GM23248 (cell line): Measurements from ENCODE around the gene UBN2.

ENCODE experiments used
- EZH2 ChIP-seq: fragments of 200-600 bp; sonication (generic); IDR thresholded peaks from 2 replicates; pipeline ENCODE4 v1.6.1; 2018; ENCODE audit warnings: antibody characterized with exemption, mild to moderate bottlenecking; ENCODE audit not compliant: insufficient read depth, poor library complexity, severe bottlenecking
- EZH2phosphoT487 ChIP-seq: fragments of 200-600 bp; sonication (generic); IDR thresholded peaks from 2 replicates; pipeline ENCODE4 v1.6.1; 2018; ENCODE audit warnings: antibody characterized with exemption, moderate library complexity, mild to moderate bottlenecking, low read depth; ENCODE audit not compliant: insufficient read depth

DNA sequence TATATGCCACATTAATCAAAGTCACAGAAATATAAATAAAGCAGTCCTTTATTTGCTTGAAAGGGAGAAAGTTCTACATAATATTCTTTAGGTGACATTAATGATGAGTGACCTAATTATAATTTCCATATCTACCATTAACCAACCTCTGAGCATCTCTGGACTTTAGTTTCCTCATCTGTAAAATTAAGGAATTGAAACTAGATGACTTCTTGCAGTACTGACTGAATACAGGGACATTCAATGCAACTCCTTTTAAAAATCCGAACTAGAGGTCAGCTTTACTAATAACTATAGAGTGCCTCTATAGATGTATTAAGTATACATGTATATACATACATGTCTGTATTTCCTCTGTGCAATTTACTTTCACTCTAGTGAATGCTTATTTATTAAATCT lies 114.0 kb downstream of the UBN2 start:
- TF ChIP-seq EZH2, result no peak
- TF ChIP-seq EZH2phosphoT487, result no peak
